ENCODE data around the gene RNASE13.

DNA sequence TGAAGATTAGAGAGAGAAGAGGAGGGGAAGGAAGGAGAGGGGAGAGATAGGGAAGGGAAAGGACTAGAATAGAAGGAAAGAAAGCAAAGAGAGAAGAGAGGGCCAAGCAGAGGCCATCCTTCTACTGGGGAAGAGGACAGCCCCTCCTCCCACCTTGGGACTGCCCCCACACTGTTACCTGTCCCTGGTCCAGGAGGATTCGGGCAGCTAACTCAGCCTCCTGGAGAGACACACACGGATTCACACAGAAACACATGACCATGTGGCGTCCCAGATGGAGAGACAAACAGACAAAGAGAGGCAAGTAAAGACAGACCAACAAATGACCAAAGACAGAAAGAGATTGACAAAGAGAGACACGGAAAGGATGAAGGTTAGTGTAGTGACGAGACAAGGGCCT is 11.9 kb downstream of the RNASE13 start:
- TF ChIP-seq, protein P1, sequence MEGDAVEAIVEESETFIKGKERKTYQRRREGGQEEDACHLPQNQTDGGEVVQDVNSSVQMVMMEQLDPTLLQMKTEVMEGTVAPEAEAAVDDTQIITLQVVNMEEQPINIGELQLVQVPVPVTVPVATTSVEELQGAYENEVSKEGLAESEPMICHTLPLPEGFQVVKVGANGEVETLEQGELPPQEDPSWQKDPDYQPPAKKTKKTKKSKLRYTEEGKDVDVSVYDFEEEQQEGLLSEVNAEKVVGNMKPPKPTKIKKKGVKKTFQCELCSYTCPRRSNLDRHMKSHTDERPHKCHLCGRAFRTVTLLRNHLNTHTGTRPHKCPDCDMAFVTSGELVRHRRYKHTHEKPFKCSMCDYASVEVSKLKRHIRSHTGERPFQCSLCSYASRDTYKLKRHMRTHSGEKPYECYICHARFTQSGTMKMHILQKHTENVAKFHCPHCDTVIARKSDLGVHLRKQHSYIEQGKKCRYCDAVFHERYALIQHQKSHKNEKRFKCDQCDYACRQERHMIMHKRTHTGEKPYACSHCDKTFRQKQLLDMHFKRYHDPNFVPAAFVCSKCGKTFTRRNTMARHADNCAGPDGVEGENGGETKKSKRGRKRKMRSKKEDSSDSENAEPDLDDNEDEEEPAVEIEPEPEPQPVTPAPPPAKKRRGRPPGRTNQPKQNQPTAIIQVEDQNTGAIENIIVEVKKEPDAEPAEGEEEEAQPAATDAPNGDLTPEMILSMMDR (IDR thresholded peaks at IDR 0.05): no peak
- no peak for TF ChIP-seq POLR2A (IDR thresholded peaks at IDR 0.05)
- no peak for TF ChIP-seq EP300 (IDR thresholded peaks at IDR 0.05)
